Loucy (cell line): Measurements from ENCODE around the gene ANKLE2.

Experiments used
- H2AFZ ChIP-seq: fragments of 200-600 bp; sonication (generic); 2 replicates; pipeline ENCODE4 v1.6.0; 2016; ENCODE audit warnings: antibody characterized with exemption, mild to moderate bottlenecking, low read length, moderate library complexity
- H3F3A ChIP-seq: fragments of 200-600 bp; 2 replicates; pipeline ENCODE4 v1.6.0; 2016; ENCODE audit warnings: antibody characterized with exemption, low read depth, mild to moderate bottlenecking
- H3K27me3 ChIP-seq: fragments of 200-600 bp; sonication (generic); 2 replicates; pipeline ENCODE4 v1.6.1; 2014; ENCODE audit warnings: low read length, mild to moderate bottlenecking; ENCODE audit not compliant: insufficient read depth, poor library complexity, severe bottlenecking
- H3K36me3 ChIP-seq: fragments of 200-600 bp; sonication (generic); 2 replicates; pipeline ENCODE4 v1.6.1; 2016; ENCODE audit warnings: low read length; ENCODE audit not compliant: insufficient read depth
- H3K4me1 ChIP-seq: fragments of 200-600 bp; sonication (generic); 2 replicates; pipeline ENCODE4 v1.5.1; 2014; ENCODE audit warnings: low read length, mild to moderate bottlenecking; ENCODE audit not compliant: insufficient read depth, poor library complexity, severe bottlenecking
- H3K4me2 ChIP-seq: fragments of 200-600 bp; sonication (generic); 2 replicates; pipeline ENCODE4 v1.6.0; 2014; ENCODE audit warnings: antibody characterized with exemption, low read length, low read depth, mild to moderate bottlenecking; ENCODE audit not compliant: poor library complexity, severe bottlenecking
- H3K4me3 ChIP-seq: fragments of 200-600 bp; sonication (generic); 2 replicates; pipeline ENCODE4 v1.5.1; 2014; ENCODE audit warnings: low read length, mild to moderate bottlenecking, mixed read lengths; ENCODE audit not compliant: poor library complexity, severe bottlenecking
- H3K79me2 ChIP-seq: fragments of 200-600 bp; sonication (generic); 2 replicates; pipeline ENCODE4 v1.6.1; 2014; ENCODE audit warnings: low read length; ENCODE audit not compliant: insufficient read depth
- H3K9ac ChIP-seq: fragments of 200-600 bp; sonication (generic); 2 replicates; pipeline ENCODE4 v1.6.0; 2014; ENCODE audit warnings: mild to moderate bottlenecking, low read depth, low read length, moderate library complexity; ENCODE audit not compliant: poor library complexity, severe bottlenecking
- H3K9me2 ChIP-seq: fragments of 200-600 bp; sonication (generic); replicated peaks from 2 replicates; pipeline ENCODE4 v1.6.1; 2016; ENCODE audit warnings: low read depth, low read length, mixed read lengths
- H3K9me3 ChIP-seq: fragments of 200-600 bp; sonication (generic); 2 replicates; pipeline ENCODE4 v1.6.1; 2014; ENCODE audit warnings: mild to moderate bottlenecking, antibody characterized with exemption, low read length, low read depth; ENCODE audit not compliant: insufficient read depth
- H4K20me1 ChIP-seq: fragments of 200-600 bp; sonication (generic); 2 replicates; pipeline ENCODE4 v1.6.0; 2014; ENCODE audit warnings: antibody characterized with exemption, low read length, mild to moderate bottlenecking; ENCODE audit not compliant: insufficient read depth, poor library complexity, severe bottlenecking
- EZH2phosphoT487 ChIP-seq: fragments of 200-600 bp; IDR thresholded peaks from 2 replicates; pipeline ENCODE4 v1.6.1; 2018; ENCODE audit warnings: antibody characterized with exemption, mild to moderate bottlenecking, moderate library complexity, borderline replicate concordance
- TF ChIP-seq, protein P1 (sequence below): fragments of 200-600 bp; sonication (generic); conservative IDR thresholded peaks from 2 replicates; pipeline ENCODE4 v1.5.1; 2014; ENCODE audit warnings: mild to moderate bottlenecking, antibody characterized with exemption, low read length

ANKLE2 gene

DNA sequence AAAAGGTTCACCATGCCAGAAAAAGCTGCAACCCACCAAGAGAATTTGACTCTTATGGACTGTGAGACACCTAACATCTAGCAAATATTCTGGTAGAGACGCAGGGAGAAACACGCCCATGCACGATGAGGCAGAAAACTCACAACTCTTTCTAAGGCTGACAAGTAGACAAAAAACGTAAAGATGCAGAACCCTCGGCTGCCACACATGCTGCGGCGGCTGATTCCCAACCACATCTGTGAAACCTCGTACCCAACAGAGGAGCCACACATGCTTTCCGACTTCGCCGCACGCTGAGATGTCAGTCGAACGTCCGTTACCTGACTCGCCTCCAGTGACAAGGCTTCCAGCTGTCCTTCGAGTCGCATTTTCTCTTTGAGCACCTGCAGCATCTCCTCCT is 45.2 kb upstream of the ANKLE2 start:
- Histone ChIP-seq H4K20me1 (no peaks in the 10 kb centered on the region), H3K9me2 (no peaks in the 10 kb centered on the region), H3K79me2 (no peaks in the 10 kb centered on the region), H3K4me1 (no peaks in the 10 kb centered on the region), H3K27me3 (no peaks in the 10 kb centered on the region), H3K4me3 (no peak overlapping the region), H3K9ac (no peak overlapping the region), H3F3A (no peaks in the 10 kb centered on the region), H3K36me3 (peaks cover 39% of the 10 kb centered on the region; the same call in 1 of the 2 replicates), H2AFZ (no peak overlapping the region), H3K9me3 (no peaks in the 10 kb centered on the region; the same call in 1 of the 2 replicates), H3K4me2 (no peak overlapping the region)
- TF ChIP-seq, protein P1, sequence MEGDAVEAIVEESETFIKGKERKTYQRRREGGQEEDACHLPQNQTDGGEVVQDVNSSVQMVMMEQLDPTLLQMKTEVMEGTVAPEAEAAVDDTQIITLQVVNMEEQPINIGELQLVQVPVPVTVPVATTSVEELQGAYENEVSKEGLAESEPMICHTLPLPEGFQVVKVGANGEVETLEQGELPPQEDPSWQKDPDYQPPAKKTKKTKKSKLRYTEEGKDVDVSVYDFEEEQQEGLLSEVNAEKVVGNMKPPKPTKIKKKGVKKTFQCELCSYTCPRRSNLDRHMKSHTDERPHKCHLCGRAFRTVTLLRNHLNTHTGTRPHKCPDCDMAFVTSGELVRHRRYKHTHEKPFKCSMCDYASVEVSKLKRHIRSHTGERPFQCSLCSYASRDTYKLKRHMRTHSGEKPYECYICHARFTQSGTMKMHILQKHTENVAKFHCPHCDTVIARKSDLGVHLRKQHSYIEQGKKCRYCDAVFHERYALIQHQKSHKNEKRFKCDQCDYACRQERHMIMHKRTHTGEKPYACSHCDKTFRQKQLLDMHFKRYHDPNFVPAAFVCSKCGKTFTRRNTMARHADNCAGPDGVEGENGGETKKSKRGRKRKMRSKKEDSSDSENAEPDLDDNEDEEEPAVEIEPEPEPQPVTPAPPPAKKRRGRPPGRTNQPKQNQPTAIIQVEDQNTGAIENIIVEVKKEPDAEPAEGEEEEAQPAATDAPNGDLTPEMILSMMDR = no peak
- TF ChIP-seq EZH2phosphoT487 = no peak

DNA sequence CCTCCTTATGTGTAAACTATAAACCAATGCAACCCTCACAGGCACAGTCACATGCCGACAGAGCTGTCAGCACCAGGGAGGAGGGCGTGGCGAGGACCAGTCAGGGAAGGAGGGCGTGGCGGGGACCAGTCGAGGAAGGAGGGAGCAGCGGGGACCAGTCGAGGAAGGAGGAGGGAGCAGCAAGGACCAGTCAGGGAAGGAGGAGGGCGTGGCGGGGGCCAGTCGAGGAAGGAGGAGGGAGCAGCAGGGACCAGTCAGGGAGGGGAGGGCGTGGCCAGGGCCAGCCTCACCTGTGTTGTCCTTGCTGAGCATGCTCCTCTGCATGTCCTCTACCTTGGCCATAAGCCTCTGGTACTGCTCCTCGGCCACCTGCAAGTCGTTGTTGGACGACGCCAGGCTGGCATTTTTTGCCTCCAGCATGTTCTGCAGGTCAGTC is 42.8 kb upstream of the ANKLE2 start:
- Histone ChIP-seq H3K9me2 (no peaks in the 10 kb centered on the region), H2AFZ (no peak overlapping the region), H3K9me3 (no peaks in the 10 kb centered on the region), H3K4me1 (no peaks in the 10 kb centered on the region), H3K9ac (no peak overlapping the region), H3K4me3 (no peak overlapping the region), H3K36me3 (peaks cover 58% of the 10 kb centered on the region; the same call in 1 of the 2 replicates), H3K27me3 (no peaks in the 10 kb centered on the region), H3F3A (no peaks in the 10 kb centered on the region), H4K20me1 (no peaks in the 10 kb centered on the region), H3K4me2 (no peak overlapping the region), H3K79me2 (no peaks in the 10 kb centered on the region)
- TF ChIP-seq, protein P1 = no peak
- TF ChIP-seq EZH2phosphoT487 = no peak

DNA sequence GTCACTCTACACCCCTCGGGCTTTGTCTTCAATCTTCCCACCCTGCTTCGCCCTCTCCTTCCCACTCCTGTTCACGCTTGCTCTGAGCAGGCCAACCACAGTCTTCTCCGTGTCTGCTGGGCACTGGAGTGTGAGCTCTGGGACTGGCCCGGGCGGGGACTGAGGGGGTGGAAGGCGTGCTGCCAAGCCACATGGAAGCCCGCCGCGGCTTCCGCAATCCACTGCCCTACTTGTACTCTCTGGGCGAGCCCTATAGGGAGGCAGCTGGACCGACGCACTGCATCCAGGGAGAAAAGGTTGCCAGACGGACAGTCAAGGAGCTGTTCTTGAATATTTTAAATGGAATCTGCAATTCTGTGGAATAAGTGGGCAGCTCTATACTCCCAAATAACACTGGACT is 42.3 kb upstream of the ANKLE2 start:
- H3K9ac ChIP-seq = no peak overlapping the region
- H4K20me1 ChIP-seq = no peaks in the 10 kb centered on the region
- H3K79me2 ChIP-seq = no peaks in the 10 kb centered on the region
- H3F3A ChIP-seq = no peaks in the 10 kb centered on the region
- no peak overlapping the region for H3K4me2 ChIP-seq
- no peaks in the 10 kb centered on the region for H3K9me2 ChIP-seq
- H3K27me3 ChIP-seq = no peaks in the 10 kb centered on the region
- TF ChIP-seq EZH2phosphoT487 = no peak
- TF ChIP-seq, protein P1 = no peak
- peaks cover 64% of the 10 kb centered on the region; the same call in 1 of the 2 replicates for H3K36me3 ChIP-seq
- H3K4me1 ChIP-seq = no peaks in the 10 kb centered on the region
- H3K4me3 ChIP-seq = no peak overlapping the region
- no peaks in the 10 kb centered on the region for H3K9me3 ChIP-seq
- no peak overlapping the region for H2AFZ ChIP-seq
